ENCODE data around the gene CYB561D1. TPM values are rescaled to one million over a fixed set of nuclear protein-coding genes. Genes with fewer than 3 reads are reported as not detected.

The CYB561D1 gene
- total RNA-seq, 1 donor from 2014 or later = 15.1 TPM

- intact Hi-C loops (cut with DNase I) = no loop called here
- no peaks in the 10 kb centered on the region for H3K9me3 ChIP-seq
- ATAC-seq = no peak
- H3K27me3 ChIP-seq (ENCODE audit: low read depth) = peaks cover 3% of the 10 kb centered on the region
- H3K27ac ChIP-seq = no peak overlapping the region
- peaks cover 14% of the 10 kb centered on the region for H3K4me1 ChIP-seq
- TF ChIP-seq, protein P1, sequence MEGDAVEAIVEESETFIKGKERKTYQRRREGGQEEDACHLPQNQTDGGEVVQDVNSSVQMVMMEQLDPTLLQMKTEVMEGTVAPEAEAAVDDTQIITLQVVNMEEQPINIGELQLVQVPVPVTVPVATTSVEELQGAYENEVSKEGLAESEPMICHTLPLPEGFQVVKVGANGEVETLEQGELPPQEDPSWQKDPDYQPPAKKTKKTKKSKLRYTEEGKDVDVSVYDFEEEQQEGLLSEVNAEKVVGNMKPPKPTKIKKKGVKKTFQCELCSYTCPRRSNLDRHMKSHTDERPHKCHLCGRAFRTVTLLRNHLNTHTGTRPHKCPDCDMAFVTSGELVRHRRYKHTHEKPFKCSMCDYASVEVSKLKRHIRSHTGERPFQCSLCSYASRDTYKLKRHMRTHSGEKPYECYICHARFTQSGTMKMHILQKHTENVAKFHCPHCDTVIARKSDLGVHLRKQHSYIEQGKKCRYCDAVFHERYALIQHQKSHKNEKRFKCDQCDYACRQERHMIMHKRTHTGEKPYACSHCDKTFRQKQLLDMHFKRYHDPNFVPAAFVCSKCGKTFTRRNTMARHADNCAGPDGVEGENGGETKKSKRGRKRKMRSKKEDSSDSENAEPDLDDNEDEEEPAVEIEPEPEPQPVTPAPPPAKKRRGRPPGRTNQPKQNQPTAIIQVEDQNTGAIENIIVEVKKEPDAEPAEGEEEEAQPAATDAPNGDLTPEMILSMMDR (IDR thresholded peaks at IDR 0.05) = no peak
- no peak for DNase-seq
- H3K4me3 ChIP-seq = no peak overlapping the region
- H3K36me3 ChIP-seq = no peaks in the 10 kb centered on the region
Measured at GRCh38 chr1:109482242-109482641, 11.7 kb upstream of the CYB561D1 start.

DNA sequence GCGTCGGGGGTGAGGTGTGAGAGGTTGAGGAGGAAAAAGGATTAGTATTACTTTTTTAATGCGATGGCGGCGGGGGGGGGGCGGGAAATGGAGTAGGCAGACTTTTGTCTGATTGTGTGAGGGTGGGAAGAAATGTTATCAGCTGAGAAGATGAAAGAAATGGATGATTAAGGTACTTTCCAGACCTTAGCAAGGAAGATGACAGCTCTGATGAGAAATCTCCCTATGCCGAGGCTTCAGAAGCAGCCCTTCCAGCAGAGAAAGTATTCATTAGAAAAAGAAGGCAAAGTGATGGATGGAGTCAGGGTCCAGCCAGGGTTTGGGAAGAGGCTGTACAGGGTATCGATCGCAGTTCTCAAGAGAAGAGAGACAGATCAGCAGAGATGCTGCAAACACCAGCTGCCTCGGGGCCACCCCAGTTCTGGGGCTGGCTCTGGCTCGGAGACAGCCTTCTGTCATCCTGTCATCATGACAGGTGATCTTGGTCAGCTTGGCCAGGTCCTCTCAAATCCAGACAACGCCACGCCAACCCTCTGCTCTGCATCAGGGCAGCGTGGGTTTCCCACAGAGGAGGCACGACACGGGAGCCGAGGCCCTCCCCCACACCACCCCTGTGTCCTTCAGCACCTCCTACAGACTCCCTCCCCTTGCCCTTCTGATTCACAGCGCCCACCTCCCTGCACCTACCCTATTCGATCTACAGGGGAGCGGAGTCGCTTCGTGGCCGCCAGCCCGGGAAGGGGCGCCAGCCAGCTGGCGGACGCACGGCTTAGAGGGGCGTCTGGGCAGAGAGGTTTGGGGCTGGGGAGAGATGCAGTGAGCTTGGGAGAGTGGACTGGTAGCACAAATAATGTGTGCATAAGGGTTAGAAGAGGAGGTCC is 10.9 kb upstream of the CYB561D1 start:
- Histone ChIP-seq H3K4me3 (peak overlapping the region; percentile 68), H3K4me1 (peaks cover 14% of the 10 kb centered on the region), H3K9me3 (no peaks in the 10 kb centered on the region), H3K36me3 (peaks cover 5% of the 10 kb centered on the region), H3K27me3 (ENCODE audit: low read depth) (peaks cover 2% of the 10 kb centered on the region), H3K27ac (peak overlapping the region; percentile 7)
- intact Hi-C loops (cut with DNase I) = no loop called here
- DNase-seq (peak; percentile 65), ATAC-seq (peak; percentile 20 to 31)
- TF ChIP-seq, protein P1 (IDR thresholded peaks at IDR 0.05) = no peak

- H3K4me1 ChIP-seq = peaks cover 14% of the 10 kb centered on the region
- peak; percentile 96 to 97 for ATAC-seq
- H3K4me3 ChIP-seq = peak within 1 kb of the TSS; percentile 68
- intact Hi-C loops (cut with DNase I) = no loop called here
- DNase-seq = peak; percentile 94
- no peaks in the 10 kb centered on the region for H3K9me3 ChIP-seq
- no peaks in the 10 kb centered on the region for H3K27me3 ChIP-seq (ENCODE audit: low read depth)
- H3K36me3 ChIP-seq = peaks cover 13% of the 10 kb centered on the region
- TF ChIP-seq, protein P1 (IDR thresholded peaks at IDR 0.05) = no peak
- peak within 1 kb of the TSS; percentile 93 for H3K27ac ChIP-seq
Measured at GRCh38 chr1:109483672-109484518, 10.0 kb upstream of the CYB561D1 start, which contains the start of gene ATXN7L2. Gene ATXN7L2, plus strand, starts transcription at chr1:109483905. Its CDS starts 49 bp downstream, at chr1:109483954.

DNA sequence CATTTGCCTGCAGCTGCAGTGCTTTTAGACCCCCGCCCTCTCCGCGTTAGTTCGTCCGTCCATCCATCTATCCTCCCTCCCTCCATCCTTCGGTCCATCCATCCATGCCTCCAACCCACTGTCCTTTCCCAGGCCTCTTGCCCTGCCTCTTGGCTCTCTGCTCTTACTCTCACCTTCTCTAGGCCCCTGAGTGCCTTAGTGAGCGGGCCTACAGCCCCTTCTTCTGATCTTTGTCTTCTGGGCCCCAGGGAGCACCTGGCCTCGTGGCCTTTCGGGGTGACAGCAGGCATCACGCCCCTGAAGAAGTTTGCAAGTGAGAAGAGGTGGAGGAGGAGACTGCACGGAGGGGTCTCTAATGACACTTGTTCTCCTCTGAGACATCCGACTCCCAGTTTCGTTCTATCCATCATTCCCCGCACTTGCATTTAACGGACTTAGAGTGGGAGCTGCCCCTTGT is 9.3 kb upstream of the CYB561D1 start:
- TF ChIP-seq, protein P1 (IDR thresholded peaks at IDR 0.05) = no peak
- Histone ChIP-seq H3K9me3 (no peaks in the 10 kb centered on the region), H3K27ac (peak overlapping the region; percentile 93), H3K27me3 (ENCODE audit: low read depth) (no peaks in the 10 kb centered on the region), H3K4me1 (peaks cover 14% of the 10 kb centered on the region), H3K36me3 (peaks cover 20% of the 10 kb centered on the region), H3K4me3 (peak overlapping the region; percentile 68)
- intact Hi-C loops (cut with DNase I) = no loop called here
- DNase-seq = no peak
- no peak for ATAC-seq

GRCh38 chr1:109485001-109485400 is 8.9 kb upstream of the CYB561D1 start:
- ATAC-seq = no peak
- Histone ChIP-seq H3K4me3 (peak overlapping the region; percentile 68), H3K4me1 (peaks cover 14% of the 10 kb centered on the region), H3K27ac (no peak overlapping the region), H3K36me3 (peaks cover 25% of the 10 kb centered on the region), H3K9me3 (no peaks in the 10 kb centered on the region), H3K27me3 (ENCODE audit: low read depth) (no peaks in the 10 kb centered on the region)
- intact Hi-C loops (cut with DNase I) = no loop called here
- no peak for DNase-seq
- TF ChIP-seq, protein P1 (IDR thresholded peaks at IDR 0.05) = no peak

Measured in lower lobe of right lung (tissue), 2 donors.